Measurements from ENCODE around the gene FMO3. TPM values are rescaled to one million over a fixed set of nuclear protein-coding genes. Genes with fewer than 3 reads are reported as not detected.
A peak's percentile ranks its signal among the peaks of the same experiment; 100 is the strongest.

FMO3 gene
- total and polyA plus RNA-seq, 12 donors: 0.51 to 2.1 (median 1.1) TPM

DNA sequence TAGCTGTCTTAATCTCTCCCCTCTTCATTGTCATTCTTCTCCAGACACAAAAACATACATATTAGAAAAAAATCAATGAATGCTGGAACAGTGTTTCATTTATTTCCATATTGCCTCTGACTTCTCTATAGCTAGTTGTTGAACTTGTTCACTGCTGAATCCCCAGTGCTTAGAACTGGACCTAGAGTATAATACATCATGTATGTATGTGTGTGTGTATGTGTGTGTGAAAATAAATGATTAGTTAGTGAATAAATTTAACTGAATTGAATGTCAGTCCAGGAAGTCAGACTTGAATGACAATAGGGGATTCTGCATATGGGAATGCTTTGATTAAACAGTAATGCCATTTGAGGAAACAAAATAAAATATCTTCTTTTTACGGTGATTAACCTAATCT lies 36.4 kb downstream of the FMO3 start:
- peaks cover 0 to 14% (median under 1%) of the 10 kb centered on the region in 11 donors for H3K9me3 ChIP-seq
- no peaks in the 10 kb centered on the region for H3K27me3 ChIP-seq
- no peaks in the 10 kb centered on the region for H3K36me3 ChIP-seq
- H3K4me3 ChIP-seq: no peak overlapping the region
- peaks cover 6 to 44% (median 31%) of the 10 kb centered on the region in 9 donors for H3K4me1 ChIP-seq
- no peak for ATAC-seq
- no peak for TF ChIP-seq CTCF (IDR thresholded peaks at IDR 0.05)
- 56 to 57% methylated on average over 1 of the region's 1 CpG for WGBS, 2 donors
- H3K27ac ChIP-seq: peak overlapping the region in 7 of 10 donors; percentile 2 to 54 (median 16)
- no peak for DNase-seq
- intact Hi-C loops (cut with DNase I): no loop called here

DNA sequence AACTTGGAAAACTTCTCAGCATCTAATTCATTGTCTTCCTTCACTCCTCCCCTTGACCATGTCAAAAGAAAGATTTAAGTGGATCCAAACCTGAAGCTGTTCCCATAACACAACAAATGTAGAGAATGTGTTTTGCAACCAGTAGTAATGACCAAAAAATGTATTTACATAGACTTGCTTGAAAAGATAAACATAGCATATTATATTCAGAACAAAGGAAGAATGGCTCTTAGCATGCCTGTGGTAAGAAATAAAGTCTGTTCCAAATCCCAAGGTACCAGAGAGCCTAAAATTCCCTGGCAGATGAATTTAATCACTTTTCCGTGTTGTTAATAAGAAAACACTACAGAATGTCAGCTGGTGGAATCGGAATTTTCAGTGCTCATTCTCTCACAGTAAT lies 36.8 kb downstream of the FMO3 start:
- no peak for TF ChIP-seq CTCF (IDR thresholded peaks at IDR 0.05)
- no peaks in the 10 kb centered on the region for H3K36me3 ChIP-seq
- no peaks in the 10 kb centered on the region for H3K27me3 ChIP-seq
- H3K9me3 ChIP-seq: peaks cover 0 to 16% (median 2%) of the 10 kb centered on the region in 11 donors
- H3K4me3 ChIP-seq: no peak overlapping the region
- H3K4me1 ChIP-seq: peaks cover 6 to 40% (median 28%) of the 10 kb centered on the region in 9 donors
- ATAC-seq (peak in 2 of 8 donors; percentile 33), DNase-seq (no peak)
- peak overlapping the region in 4 of 10 donors; percentile 37 to 54 (median 46) for H3K27ac ChIP-seq
- 33 to 44% methylated on average over 2 of the region's 2 CpGs for WGBS, 2 donors
- intact Hi-C loops (cut with DNase I): no loop called here

DNA sequence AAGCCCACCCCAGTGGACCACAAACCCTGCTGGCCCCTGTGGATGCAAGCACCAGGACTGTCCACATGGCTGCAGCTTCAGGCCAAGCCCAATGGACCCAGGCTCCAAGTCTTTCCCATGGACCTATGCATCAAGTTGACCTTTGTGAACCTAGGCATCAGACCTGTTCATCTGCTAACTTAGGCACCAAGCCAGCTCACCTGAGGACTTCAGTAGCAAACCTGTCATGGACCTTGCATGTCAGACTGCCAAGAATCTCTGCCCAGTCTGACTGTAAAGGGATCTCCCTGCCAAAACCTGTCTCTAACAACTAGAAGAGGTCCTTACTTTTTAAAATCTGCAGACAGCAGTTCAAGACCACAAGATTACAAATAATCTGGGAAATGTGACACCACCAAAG lies 37.8 kb downstream of the FMO3 start:
- Histone ChIP-seq H3K4me3 (no peak overlapping the region), H3K27me3 (no peaks in the 10 kb centered on the region), H3K27ac (no peak overlapping the region), H3K9me3 (peaks cover 0 to 20% (median 2%) of the 10 kb centered on the region in 11 donors), H3K4me1 (peaks cover 0 to 31% (median 20%) of the 10 kb centered on the region in 9 donors), H3K36me3 (no peaks in the 10 kb centered on the region)
- intact Hi-C loops (cut with DNase I): no loop called here
- TF ChIP-seq CTCF (IDR thresholded peaks at IDR 0.05): no peak
- no peak for DNase-seq
- no peak for ATAC-seq

DNA sequence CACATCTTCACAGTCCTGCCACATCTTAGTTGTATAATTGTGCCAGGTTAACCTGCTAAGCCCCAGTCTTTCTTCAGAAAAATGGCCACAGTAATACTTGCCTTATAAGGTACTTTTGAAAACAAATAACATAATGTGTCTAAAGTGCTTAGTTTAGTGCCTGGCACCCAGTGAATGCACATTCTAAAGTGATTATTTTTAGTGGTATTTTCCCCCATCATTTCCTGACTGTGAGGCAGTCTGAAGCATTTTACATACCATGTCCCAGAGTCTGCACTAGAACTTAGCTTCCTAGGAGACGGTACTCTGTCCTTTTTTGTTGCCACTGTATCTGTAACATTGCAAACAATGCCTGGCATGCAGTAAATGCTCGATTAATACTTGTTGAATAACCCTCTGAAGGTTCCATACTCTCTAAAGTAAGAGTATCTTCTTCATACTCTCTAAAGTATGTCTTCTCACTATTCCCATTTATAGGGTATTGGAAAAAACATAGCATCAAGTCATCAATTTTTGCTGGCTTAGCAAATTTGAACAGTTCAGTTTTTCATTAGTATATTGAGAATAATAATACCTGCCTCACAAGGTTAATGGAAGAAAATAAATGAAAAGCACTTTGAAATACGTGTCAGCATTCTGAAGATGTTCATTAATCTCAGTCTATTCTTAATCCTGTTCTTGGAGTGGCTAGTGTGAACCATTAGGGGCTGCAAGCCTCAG lies 43.7 kb downstream of the FMO3 start:
- TF ChIP-seq CTCF (IDR thresholded peaks at IDR 0.05): no peak
- no peak overlapping the region for H3K4me3 ChIP-seq
- H3K9me3 ChIP-seq: peaks cover 0 to 10% (median 0%) of the 10 kb centered on the region in 11 donors
- peaks cover 0 to 25% (median 15%) of the 10 kb centered on the region in 9 donors for H3K4me1 ChIP-seq
- intact Hi-C loops (cut with DNase I): no loop called here
- no peaks in the 10 kb centered on the region for H3K27me3 ChIP-seq
- ATAC-seq (no peak), DNase-seq (no peak)
- no peak overlapping the region for H3K27ac ChIP-seq
- 68 to 74% methylated on average over 3 of the region's 3 CpGs for WGBS, 2 donors
- no peaks in the 10 kb centered on the region for H3K36me3 ChIP-seq
